NT2/D1 (cell line): ENCODE results near the gene SLC25A5.

Experiments
- SUZ12 ChIP-seq: IDR thresholded peaks from 2 replicates; pipeline ENCODE4 v1.6.1; 2011; ENCODE audit not compliant: insufficient read length, insufficient read depth; ENCODE audit errors: extremely low read depth
- YY1 ChIP-seq: IDR thresholded peaks from 2 replicates; pipeline ENCODE4 v1.6.1; 2011; ENCODE audit not compliant: insufficient read length, insufficient read depth

GRCh38 chrX:119475389-119476101 lies 7.3 kb downstream of the SLC25A5 start:
- no peak for TF ChIP-seq SUZ12
- no peak for TF ChIP-seq YY1
